Stomach (tissue), 4 donors: ENCODE data around the gene LIME1.

Experiments used
- EP300 ChIP-seq: sonication (generic); formaldehyde crosslinking; IDR thresholded peaks from one replicate; pipeline ENCODE4 v1.6.1; 2017; ENCODE audit warnings: antibody characterized with exemption
- POLR2A ChIP-seq, 4 donors: fragments of 450-650 bp; IDR thresholded peaks; one replicate each; pipeline ENCODE4 v1.6.1; 2016; ENCODE audit warnings: antibody characterized with exemption in 4 of 4, control low read depth in 2 of 4, mild to moderate bottlenecking in 1 of 4, moderate library complexity in 1 of 4
- POLR2AphosphoS5 ChIP-seq, 3 donors: sonication (generic); formaldehyde crosslinking; IDR thresholded peaks; one replicate each; pipeline ENCODE4 v1.6.1; 2016; ENCODE audit warnings: antibody characterized with exemption in 3 of 3
- TF ChIP-seq, protein P1 (sequence below), 7 experiments: fragments of 450-650 bp in 4 of 7; fragments of 200-600 bp in 3 of 7; sonication (generic) in 3 of 7; IDR thresholded peaks; one replicate each; pipeline ENCODE4 v1.5.1; 2016 to 2019; ENCODE audit warnings: antibody characterized with exemption in 7 of 7, control low read depth in 2 of 7, mild to moderate bottlenecking in 1 of 7

DNA sequence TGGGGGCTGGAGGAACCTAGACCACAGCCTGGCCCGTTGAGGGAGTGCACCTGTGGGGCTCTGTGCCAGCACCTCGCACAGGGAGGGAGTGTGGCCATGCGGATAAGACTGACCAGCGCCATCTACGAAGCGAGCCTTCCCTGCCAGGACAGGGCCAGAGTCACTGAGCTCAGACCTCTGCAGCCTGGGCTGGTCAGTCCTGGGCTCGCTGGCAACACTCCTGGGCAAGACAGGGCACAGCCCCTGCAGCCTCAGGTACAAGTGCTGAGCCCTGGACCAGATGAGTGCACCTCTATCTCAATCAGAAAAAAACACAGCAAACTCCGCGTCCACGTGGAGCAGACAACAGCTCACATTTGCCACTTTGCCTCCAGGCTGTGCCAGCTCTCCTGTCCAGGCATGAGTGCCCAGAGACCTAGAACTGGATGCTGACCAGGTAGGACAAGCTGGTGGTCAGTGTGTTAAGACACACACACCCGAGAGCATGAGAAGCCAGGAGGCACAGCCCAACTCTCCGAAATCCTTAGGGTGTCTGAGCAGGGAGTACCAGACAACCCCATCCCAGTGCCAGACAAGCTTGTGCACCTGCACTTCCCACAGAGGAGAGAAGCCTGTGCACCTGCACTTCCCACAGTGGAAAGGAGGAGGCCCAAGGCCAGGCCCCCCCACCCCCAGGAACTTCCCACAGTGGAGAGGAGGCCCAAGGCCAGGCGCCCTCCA is 33.6 kb upstream of the LIME1 start:
- TF ChIP-seq, protein P1, sequence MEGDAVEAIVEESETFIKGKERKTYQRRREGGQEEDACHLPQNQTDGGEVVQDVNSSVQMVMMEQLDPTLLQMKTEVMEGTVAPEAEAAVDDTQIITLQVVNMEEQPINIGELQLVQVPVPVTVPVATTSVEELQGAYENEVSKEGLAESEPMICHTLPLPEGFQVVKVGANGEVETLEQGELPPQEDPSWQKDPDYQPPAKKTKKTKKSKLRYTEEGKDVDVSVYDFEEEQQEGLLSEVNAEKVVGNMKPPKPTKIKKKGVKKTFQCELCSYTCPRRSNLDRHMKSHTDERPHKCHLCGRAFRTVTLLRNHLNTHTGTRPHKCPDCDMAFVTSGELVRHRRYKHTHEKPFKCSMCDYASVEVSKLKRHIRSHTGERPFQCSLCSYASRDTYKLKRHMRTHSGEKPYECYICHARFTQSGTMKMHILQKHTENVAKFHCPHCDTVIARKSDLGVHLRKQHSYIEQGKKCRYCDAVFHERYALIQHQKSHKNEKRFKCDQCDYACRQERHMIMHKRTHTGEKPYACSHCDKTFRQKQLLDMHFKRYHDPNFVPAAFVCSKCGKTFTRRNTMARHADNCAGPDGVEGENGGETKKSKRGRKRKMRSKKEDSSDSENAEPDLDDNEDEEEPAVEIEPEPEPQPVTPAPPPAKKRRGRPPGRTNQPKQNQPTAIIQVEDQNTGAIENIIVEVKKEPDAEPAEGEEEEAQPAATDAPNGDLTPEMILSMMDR (IDR thresholded peaks at IDR 0.05) = no peak
- no peak for TF ChIP-seq POLR2AphosphoS5 (IDR thresholded peaks at IDR 0.05)
- TF ChIP-seq POLR2A (IDR thresholded peaks at IDR 0.05) = no peak
- TF ChIP-seq EP300 = no peak
